ENCODE data around the gene NXF2.

NXF2 gene

GRCh38 chrX:102345916-102346315 lies 98.9 kb downstream of the NXF2 start:
- Histone ChIP-seq H3K9ac (ENCODE audit: low read length) (no peak overlapping the region), H3K4me3 (ENCODE audit: low read depth, low read length) (no peak overlapping the region), H3K27me3 (ENCODE audit: control insufficient read depth, insufficient read depth, low read length) (peaks cover 12% of the 10 kb centered on the region), H3K36me3 (ENCODE audit: control insufficient read depth, insufficient read depth, low read length) (no peaks in the 10 kb centered on the region), H3K9me3 (ENCODE audit: control insufficient read depth, insufficient read depth, low read depth, low read length) (peaks cover 7% of the 10 kb centered on the region; the same call in 1 of the 2 replicates), H3K4me1 (ENCODE audit: control insufficient read depth, insufficient read depth, low read length) (no peaks in the 10 kb centered on the region), H3K27ac (ENCODE audit: low read depth, low read length) (no peak overlapping the region)
